HG03521 (cell line): ENCODE results near the gene SLC9A9.

ENCODE experiments used
- ATAC-seq: cut with Tn5 transposase; IDR thresholded peaks from one replicate; pipeline ENCODE4 v1.9.1; 2021; ENCODE audit warnings: mild to moderate bottlenecking, moderate library complexity; ENCODE audit not compliant: unreplicated experiment

The SLC9A9 gene

DNA sequence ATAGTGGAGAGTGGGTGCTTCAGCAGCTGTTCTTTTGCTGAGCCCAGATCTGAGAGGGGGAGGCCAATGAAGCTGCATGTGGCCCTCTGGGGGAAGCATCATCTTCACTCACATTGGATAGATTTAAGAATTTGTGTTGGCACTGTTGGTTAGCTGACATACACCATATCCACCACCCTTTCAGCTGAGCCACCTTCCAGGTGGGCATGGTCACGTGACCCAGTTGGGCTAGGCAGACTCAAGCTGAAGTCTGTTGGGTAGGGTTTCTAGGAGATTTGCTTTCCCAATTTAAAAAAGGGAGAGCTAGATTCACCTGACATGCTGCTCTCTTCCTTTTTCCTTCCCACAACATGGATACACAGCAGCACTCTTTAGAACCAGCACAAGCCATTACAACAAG, 417.7 kb downstream of the SLC9A9 start:
- no peak for ATAC-seq

DNA sequence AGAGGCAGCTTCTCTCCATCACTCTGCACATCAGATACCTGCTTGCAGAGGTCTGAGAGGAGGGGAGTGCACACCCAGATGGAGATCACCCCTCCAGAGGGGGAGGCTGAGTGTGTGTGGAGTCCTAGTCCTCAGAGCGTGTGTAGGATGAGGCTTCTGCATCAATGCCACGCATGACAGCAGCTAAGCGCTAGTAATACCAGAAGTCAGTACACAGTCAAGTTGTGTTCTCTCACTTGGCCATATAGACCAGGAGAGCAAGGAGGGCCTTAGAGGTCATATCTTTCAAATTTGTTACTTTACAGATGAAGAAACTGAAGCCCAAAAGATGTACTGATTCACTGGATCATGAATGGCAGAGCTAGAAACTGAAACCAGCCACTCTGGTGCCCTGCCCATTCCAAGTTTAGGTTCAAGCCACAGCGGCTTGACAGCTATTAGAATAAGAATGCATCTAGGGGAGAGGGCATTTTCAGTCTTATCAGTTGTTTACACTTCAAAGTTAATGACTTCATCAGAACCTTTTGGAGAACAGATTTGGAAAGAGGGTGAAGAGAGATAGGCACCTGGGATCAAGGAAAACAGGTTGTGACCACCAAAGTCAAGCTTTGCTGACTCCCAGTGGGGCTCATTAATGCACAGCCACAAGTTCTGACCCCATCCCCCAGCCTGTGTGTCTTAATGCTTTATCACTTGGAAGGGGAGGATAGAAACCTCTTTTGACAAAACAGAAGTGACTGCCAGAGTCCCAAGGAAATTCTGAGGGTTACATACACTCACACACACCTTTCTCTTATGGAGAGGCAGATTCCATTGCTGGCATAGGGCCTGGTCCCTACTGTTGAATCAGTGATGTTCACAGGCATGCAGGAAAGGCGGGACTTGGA, 418.4 kb downstream of the SLC9A9 start:
- no peak for ATAC-seq

DNA sequence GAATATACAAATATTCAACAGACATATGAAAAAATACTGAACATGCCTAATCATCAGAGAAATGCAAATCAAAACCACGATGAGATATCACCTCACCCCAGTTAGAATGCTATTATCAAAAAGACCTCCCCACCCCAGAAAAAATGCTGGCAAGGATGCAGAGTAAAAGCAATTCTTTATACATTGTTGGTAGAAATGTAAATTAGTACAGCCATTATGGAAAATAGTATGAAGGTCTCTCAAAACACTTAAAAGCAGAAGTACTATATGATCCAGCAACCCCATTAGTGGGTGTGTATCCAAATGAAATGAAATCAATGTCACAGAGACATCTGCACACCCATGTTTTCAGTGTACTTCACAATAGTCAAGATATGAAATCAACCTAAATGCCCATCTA, 420.0 kb downstream of the SLC9A9 start:
- no peak for ATAC-seq

DNA sequence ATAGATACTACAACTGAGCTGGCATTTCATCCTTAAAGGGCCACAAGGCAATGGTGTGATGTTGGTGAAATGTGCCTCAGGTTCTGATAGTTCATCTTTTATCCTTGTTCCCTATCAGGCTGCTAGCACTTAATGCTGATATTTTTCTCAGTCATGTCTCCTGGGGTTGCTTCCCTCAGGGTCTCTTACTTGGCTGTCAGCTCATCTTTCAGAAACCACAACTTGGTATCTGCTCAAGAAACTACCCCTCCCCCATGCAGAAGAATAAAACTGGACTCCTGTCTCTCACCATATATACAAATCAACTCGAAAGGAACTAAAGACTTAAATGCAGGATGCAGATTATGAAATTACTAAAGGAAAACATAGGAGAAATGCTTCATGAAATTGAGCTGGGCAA, 420.6 kb downstream of the SLC9A9 start:
- no peak for ATAC-seq

DNA sequence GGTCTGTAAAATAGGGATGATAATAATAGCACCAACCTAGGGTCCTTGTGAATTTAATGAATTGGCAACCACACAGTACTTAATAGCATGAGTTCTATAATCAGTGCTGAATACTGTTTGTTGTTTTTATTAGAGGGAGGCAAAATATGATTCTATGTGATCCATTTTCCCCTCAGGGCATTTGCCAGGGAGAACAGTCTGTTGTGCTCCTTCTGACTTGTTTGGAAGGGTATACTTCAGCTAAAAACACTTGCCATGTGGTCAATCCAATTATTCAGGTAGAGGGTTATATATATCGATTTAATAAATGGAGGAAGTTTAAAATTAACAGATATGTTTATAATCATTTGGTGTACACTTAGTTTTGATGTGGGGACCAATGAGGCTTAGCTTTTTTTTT, 423.4 kb downstream of the SLC9A9 start:
- no peak for ATAC-seq

DNA sequence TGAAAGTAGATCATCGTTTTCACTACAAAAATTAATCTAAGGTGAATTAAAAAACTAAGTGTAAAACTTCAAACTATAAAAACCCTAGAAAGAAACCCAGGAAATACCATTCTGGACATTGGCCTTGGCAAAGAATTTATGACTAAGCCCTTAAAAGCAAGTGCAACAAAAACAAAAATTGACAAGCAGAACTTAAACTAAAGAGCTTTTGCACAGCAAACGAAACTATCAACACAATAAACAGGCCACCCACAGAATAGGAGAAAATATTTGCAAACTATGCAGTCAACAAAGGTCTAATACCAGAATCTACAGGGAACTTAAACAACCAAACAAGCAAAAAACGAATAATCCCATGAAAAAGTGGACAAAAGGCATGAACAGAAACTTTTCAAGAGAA, 426.7 kb downstream of the SLC9A9 start:
- no peak for ATAC-seq

DNA sequence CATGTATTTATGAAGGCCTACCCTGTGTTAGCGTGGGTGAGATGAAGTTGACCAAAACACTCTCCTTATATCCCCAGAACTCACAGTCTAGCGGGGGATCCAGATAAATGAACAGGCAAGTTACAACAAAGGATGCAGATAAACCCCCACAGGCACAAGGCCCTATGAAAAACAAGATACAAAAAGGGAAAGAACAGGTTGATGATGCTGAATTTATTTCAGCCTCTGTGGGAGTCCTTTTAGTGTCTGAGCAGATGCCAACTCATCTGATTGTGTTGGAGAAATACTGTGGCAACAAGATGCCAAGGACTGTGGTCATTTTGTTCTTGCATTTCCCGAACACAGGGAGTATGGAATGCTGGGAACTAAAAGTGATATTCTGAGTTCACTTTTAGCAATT, 428.7 kb downstream of the SLC9A9 start:
- ATAC-seq = no peak

DNA sequence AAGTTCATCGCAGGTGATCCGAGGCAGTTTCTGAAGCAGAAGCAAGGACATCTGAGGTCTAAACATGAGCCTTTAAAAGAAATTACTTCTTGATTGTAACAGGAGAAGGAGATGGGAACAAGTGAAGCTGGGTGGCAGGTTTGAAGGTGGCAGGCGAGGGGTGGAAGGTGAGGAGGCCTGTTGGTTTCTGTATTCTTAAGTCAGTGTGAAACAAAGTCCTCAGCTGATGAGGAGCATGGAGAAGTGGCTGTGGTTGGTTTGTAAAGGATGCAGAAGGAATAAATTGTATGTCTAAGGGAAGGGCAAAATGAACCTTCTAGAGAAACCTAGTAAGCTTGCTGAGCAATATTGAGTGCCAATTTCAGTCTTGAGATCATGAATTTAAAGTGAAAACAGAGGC, 429.9 kb downstream of the SLC9A9 start:
- ATAC-seq = no peak

DNA sequence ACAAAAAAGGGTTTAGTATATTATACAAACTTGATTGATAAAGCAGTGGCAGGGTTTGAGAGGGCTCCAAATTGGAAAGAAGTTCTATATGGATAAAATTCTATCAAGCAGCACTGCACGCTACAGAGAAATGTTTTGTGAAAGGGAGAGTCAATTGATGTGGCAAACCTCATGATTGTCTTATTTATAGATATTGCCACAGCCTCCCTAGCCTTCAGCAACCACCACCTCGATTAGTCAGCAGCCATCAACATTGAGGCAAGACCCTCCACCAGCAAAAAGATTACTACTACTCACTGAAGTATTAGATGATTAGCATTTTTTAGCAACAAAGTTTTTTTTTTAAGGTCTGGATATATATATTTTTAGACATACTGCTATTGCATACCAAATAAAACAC, 432.0 kb downstream of the SLC9A9 start:
- ATAC-seq = no peak

DNA sequence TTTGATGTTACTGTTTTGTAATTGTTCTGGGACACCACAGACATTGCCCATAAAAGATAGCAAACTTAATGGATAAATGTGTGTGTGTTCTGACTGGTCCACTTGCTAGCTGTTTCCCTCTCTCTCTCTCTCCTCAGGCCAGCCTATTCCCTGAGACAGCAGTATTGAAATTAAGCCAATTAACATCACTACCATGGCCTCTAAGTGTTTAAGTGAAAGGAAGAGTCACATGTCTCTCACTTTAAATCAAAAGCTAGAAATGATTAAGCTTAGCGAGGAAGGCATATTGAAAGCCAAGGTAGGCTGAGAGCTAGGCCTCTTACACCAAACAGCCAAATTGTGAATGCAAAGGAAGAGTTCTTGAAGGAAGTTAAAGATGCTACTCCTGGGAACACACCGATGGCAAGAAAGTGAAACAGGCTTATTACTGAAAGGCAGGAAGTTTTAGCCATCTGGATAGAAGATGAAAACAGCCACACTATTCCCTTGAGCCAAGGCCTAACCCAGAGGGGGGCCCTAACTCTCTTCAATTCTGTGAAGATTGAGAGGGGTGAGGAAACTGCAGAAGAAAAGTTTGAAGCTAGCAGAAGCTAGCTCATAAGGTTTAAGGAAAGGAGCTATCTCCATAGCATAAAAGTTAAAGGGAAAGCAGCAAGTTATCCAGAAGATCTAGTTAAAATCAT, 433.6 kb downstream of the SLC9A9 start:
- no peak for ATAC-seq

DNA sequence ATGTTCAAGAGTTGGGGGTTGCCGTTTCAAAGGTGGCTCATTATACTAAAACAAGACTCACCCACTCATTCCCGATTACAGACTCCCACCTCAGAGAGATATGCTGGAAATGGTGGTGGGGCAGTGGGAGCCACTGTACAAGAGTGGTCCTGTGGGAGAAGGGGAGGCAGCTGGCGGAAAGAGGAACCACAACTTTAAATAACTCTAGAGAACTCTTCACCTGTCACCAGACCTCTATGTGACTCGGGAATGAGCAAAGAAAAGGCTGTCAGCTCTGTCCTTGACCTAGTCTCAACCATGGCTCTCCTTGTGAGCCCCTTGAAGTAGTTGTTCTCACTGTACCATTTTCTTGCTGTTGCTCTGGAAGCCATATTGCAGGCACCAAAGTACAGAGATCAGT, 434.9 kb downstream of the SLC9A9 start:
- ATAC-seq = no peak

DNA sequence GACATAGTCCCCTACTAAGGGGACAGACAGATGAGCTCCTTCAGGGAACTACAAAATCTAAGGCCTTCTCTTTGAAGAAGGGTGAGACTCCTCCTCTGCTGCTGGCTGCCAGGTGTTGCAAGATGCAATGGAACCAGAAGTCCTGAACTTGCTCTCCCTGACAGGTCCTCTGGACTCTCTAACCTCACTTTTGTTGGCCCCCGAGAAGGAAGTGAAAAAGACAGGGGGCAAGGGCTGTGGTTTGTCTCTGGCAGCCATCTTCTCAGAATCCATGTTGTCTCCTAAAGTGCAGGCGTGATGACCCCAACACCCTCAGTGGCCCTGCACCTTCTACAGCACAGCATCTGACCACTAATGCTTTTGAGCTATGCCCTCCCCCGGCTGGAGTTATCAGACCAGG, 436.2 kb downstream of the SLC9A9 start:
- ATAC-seq = no peak

DNA sequence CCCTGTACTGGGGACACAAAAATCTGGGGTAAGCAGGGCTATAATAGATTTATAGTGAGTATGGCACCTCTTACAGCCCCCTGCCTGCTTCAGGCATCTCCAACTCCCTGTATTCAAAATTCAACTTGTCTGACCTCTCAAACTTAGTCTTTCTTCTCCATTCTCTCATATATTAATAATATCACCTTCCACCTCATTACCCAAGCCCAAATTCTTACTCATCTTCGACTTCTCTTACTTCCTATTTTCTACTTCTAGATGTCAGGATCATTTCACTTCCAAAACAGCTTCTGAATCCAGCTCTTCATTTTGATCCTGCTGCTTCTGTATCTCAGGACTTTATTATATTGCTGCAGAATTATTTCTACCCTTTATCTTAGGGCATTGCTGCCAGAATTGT, 438.0 kb downstream of the SLC9A9 start:
- no peak for ATAC-seq

DNA sequence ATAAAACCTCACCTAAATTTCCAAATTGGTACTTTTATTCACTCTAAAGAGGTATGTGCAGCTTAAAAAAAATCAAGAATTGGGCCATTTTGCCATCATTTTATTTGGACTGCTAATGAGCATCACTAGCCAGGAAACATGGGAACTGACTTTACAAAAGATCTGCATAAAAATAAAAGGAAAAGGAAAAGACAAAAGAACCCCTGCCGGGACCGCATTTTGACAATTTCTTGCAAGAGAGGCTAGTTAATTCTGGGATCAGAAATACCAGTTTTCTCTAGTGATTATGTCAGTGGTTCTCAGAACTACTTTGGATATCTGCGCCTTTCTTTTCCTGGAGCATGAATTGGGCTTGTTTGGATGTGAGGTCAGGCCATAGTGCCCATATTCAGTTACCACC, 439.5 kb downstream of the SLC9A9 start:
- ATAC-seq = no peak

DNA sequence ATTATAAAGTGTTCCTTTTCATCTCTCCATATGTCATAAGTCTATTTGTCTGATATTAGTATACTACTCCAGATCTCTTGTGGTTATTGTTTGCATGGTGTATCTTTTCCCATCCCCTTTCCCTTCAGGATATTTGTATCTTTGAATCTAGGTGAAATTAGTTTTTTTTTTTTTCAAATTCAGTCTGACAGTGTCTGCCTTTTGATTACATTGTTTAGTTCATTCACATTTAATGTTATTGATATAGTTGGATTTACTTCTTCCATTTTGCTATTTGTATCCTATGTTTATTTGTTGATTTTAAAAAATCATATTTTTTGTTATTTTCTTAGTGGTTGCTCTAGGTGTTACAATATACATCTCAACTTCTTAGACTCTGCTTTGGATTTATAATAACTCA, 445.7 kb downstream of the SLC9A9 start:
- no peak for ATAC-seq

DNA sequence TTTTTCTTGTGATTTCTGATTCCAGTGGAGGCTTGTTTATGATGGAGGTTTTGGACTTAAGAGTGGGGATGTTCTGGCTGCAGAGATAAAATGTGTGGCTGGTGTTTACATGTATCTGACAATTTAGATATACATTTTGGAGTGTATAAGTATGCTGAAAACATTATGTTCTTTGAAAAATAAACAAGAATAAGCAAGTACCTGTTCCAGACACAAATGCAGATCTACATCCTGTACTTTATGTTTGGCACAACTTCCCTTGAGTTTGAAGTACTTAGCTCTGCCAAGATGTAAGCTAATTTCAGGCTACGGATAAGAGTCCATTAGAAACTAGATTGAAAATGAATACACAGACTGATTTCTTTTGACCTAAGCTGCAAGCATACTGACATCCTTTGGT, 451.5 kb downstream of the SLC9A9 start:
- ATAC-seq = no peak

DNA sequence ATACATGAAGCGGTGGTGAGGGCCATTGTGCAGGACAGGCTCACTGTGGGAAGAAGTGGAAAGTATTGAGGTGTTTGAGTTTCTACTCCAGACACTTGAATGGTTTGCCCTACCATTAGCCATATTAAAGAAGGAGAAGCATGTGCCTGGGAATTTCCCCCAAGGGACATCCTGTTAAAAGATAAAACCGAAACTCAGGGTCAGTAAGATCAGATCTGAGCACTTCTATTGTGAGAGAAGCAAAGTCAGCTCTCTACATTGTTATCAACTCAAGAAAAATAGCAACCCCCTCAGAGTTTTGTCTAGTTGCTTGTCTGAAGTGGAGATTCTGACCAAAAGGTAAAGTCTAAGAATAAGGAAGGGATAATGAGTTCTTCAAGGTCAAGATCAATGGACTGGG, 458.9 kb downstream of the SLC9A9 start:
- no peak for ATAC-seq

DNA sequence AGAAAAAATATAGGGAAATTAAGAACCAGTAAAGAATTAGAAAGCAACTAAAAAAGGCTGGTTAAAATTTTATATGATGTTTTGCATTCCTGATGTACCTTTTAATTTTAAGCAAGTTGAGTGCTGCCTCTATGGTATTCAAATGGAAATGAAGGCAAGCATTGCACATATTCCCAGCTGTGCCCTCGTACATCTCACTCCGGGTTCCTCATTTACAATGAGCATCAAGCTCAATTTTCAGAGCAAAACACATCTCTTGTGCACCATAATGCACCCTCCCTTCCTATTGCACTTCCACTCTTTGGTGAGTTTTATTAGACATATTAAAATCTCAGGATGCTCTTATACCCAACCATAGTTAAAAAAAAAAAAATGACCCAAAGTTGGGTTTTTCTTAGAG, 460.8 kb downstream of the SLC9A9 start:
- ATAC-seq = no peak

DNA sequence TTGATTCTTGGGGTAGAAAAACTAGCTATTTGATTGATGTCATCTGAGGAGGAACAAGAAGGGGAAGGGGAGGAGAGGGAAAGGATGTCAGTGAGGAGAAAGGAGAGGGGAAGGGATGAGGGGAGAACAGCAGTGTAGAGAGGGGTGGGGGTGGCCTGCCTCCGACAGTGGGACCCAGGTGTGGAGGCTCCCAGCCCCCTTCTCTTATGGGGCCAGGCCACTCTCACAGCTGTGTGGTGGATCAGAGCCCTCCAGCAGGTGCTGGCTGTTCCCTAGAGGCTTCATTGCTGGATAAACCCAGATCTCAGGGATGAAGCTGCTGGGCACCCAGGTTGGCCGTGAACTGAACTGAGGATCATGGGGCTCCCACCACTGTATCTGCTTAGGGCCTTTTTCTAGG, 464.2 kb downstream of the SLC9A9 start:
- ATAC-seq = no peak

DNA sequence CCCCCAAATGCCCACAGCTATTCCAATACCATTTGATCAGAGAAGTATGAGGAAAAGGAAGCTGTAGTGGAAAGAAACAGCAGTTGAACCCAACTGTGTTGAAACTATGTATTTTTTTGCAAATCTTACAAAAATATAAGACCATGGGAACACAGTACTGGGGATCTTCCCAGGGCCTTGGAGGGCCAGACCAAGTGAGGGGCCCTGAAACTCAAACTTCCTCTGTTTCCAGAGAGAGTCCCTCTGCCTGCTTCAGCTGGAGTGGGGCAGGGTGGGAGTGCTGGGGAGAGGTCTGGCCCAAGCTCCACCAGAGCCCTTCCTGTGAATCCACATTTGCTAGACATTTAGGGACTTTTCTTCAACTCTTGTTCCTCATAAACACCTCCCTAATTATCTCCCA, 464.8 kb downstream of the SLC9A9 start:
- no peak for ATAC-seq

DNA sequence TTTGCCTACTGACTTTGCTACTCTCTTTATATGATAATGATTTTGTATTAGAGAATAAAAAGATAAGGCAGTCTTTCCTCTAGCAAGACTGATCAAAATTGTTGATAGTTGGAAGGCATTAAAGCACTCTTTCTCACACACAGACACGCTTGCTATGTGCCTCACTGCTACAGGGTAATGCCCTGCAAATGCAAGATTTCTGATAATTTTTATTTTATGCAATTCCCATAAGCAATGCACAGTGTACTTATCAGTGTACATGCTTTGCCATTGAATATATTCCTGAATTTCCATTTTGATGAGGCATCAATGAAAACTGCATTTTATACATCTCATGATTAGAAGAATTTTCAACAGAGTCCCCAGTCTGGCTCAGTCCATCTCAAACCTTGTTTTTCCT, 465.5 kb downstream of the SLC9A9 start:
- ATAC-seq = no peak

DNA sequence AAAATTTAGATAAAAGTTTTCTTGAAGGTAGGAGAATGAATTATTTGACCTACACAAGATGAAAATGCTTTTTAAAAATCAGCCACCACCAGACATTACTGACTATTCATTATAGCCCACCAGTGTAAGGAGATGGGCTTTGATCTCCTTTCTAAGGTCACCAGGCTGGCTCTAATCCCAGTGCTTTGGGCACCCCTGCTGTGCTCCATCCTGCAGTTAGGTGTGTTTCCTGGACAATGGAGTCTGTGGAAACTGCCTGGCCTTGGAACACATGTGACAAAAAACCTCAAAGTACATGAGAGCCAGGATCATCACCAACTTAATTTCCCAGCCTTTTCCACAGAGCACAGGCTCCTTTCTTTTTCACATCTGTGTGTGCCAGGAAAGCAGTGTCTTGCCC, 467.8 kb downstream of the SLC9A9 start:
- no peak for ATAC-seq

DNA sequence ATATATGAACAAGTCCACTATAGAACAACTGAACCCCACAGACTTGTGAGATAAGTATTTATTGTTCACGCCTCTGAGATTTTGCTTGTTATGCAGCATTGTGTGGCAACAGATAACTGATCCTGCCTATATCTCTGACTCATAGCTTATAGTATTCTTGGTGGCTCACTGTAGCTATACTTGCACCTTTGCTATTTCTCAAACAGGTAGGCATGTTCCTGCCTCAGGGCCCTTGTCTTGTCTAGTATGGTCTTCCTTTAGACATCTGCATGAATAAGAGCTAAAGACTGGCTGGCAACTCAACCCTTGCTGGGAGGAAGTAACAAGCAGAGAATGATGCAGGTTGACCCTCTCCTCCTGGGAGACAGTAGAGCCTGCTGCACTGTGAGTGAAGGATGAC, 472.6 kb downstream of the SLC9A9 start:
- ATAC-seq = no peak
